ENCODE measurements around the gene ASB2.

ASB2 gene

DNA sequence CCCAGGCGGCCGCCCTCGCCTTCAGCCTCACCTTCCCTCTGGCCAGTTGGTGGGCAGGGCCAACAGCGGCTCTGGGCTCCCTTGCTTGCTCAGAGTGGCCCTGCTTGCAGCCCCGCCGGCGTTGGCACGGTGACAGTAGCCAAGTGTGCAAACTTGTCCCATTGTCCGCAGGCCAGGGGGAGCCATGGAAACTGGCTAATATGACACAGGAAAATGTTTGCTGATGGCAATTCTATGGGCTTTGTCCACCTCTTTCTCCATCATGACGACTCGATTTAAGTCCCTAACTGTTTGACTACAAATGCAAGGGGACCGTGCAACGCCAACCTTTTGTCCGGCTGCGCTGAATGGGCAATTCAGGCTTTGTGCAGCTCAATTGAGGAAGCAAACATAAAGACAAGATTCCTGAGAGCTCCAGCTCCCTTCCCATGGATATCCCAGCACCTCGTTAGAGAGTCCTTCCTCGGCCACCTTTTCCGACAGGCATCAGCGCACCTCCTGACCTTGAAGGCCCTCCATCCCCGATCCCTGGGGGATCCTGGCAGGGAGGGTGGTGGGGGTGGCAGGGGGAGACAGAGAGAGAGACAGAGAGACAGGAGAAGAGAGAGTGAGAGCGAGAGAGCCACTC is 50.0 kb downstream of the ASB2 start:
- no peak for DNase-seq

DNA sequence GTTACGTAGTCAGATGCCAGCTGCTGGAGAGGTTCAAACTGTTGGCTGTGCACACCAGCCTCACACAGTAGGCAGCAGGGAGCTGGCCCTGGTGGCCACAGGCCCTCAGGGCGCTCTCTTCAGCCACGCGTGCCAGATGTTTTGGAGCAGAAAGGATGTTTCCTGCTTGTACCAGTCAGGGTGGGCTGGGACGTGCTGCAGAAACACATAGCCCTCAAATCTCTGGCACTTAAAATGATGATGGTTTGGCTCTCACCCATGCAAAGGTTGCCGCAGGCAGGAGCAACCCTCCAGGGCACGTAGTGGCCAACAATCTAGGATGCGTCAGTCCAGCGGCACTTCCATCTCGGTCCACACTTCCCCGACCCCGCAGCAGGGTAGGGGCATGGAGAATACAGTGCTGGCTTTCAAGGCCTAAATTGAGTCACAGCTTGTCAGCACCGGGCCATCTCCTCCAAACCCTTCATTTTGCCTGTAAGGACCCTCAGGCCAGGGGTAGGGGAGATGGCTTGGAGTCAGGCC is 50.9 kb downstream of the ASB2 start:
- no peak for DNase-seq

- no peak for DNase-seq
These were observed 51.6 kb downstream of the ASB2 start for GRCh38 chr14:93924592-93925355.

DNA sequence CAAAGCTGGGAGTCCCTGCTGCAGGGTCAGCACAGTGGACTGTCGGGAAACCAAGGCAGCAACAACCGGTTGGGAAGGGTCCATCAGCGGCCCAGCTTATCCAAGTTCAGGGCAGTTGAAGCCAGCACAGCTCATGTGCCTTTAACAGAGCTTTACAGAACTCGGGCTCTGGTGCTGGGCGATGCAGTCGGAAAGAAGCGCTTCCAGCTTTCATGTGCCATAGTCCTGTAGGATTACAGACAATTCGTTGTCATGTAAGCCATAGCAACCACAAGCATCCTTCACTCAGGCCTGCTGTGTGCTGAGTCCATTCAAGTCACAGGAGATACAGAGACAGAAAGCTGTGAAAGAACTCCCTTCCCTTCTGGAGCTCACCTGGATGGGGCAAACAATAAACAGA is 52.7 kb downstream of the ASB2 start:
- DNase-seq: no peak

GRCh38 chr14:93921001-93921806 is 55.2 kb downstream of the ASB2 start:
- no peak for DNase-seq

DNA sequence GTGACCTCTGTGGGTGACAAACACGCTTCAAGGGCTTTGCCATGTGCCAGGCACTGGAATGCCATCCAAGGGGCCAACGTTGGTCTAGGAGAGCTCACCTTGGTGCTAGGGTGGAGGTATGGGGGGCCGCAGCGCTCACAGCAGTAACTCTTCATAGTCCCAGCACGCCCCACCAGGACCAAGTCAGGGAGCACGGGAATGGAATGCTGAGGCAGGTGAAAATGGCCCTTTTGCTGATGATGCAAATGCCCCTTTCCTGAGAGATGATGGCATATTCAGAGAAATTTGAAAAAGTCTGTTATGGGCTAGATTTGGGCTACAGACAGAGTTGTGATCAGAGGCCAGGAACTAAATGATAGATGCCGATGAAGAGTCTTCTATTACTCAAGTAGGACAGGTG is 59.2 kb downstream of the ASB2 start:
- no peak for DNase-seq

- no peak for DNase-seq
These were observed 59.9 kb downstream of the ASB2 start for GRCh38 chr14:93916498-93916897.

DNA sequence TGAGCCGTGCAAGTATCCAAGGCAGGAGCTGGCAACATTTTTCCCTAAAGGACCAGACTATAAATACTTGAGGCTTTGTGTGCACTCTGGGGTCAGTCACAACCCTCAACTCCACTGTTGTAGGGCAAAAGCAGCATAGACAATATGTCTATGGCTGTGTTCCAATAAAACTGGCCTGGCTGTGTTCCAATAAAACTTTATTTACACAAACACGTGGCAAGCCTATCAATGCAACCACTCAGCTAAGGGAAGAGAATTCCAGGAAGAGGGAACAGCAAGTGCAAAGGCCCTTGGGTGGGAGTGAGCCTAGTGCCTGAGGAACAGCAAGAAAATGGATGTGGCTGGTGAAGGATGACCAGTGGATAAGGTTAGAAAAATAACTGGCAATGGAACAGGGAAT is 60.6 kb downstream of the ASB2 start:
- DNase-seq: no peak

- no peak for DNase-seq
These were observed 61.2 kb downstream of the ASB2 start for GRCh38 chr14:93915070-93915705.

- DNase-seq: no peak
These were observed 62.1 kb downstream of the ASB2 start for GRCh38 chr14:93914278-93914677.

- DNase-seq: no peak
These were observed 63.6 kb downstream of the ASB2 start for GRCh38 chr14:93912782-93913181.

- no peak for DNase-seq
These were observed 64.3 kb downstream of the ASB2 start for GRCh38 chr14:93911975-93912615.

DNA sequence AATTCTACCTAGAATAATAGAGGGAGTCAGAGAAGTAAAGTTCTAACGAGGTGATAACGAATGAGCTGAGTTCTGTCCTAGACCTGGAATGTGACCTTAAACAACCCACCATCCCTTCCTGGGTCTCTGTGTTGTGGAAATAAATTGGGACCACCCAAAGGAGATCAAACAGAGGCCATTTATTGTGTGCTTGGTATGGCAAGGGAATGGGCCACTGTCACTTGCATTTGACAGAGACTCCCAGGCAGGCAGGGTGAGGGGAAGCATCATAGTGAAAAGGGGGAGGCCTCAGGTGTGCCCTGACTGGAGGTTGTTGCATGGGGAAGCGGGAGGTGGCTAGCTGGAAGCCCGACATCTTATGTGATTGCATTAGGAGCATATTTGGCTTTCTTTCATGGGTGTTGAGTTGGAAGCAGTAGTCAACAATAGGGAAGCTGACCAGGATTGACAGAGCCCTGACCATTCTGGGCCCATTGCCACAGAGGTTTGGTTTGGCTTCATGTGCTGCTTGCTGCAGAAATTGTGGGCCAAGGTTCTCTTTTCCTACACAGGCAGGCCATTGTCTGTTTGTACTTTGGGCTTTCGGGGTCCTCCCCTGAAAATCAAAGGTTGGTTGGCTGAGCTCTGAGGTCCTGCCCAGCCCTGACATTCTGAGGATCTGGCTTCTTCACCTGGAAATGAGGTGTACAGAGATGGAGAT is 66.8 kb downstream of the ASB2 start:
- no peak for DNase-seq

GRCh38 chr14:93906341-93907329 is 69.7 kb downstream of the ASB2 start:
- peak; percentile 16 for DNase-seq

GRCh38 chr14:93905623-93906022 is 70.7 kb downstream of the ASB2 start:
- DNase-seq: no peak

DNA sequence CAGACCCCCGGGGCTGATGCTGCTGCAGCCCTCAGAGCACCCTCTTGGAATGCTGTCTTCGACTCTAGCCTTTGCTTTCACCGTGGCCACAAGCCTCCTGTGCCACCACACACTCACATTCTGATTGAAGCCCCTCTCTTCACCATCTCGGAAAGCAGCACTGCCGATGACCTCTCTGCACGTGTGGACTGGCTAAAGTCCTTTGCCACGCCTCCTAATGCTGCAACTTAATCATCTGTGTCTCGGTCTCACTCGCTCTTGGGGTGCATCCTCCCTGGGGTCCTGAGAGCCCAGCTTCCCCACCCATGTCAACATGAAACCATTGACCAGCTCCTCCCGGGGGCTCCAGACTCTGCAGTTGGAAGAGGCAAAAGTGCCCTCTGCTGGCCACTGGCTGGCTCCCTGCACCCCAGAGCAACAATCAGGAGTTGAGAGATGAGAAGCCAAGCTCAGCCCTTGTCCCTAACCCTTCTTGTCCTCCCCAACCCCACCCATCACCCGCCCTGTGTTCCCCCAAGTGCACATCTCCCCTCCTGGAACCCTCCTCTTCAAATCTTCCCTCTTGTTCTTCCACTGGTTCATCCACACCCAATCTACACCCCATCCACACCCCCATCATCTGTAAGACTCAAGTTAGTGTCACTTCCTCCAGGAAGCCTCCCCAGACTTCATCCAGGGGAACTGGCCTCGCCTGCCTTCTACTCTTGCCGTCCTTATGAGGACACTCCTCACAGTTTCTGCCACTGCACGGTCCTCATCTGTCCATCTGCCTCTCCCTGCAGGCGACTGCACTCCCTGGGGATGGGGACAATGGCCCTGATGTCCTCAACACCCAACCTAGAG is 72.8 kb downstream of the ASB2 start:
- no peak for DNase-seq

DNA sequence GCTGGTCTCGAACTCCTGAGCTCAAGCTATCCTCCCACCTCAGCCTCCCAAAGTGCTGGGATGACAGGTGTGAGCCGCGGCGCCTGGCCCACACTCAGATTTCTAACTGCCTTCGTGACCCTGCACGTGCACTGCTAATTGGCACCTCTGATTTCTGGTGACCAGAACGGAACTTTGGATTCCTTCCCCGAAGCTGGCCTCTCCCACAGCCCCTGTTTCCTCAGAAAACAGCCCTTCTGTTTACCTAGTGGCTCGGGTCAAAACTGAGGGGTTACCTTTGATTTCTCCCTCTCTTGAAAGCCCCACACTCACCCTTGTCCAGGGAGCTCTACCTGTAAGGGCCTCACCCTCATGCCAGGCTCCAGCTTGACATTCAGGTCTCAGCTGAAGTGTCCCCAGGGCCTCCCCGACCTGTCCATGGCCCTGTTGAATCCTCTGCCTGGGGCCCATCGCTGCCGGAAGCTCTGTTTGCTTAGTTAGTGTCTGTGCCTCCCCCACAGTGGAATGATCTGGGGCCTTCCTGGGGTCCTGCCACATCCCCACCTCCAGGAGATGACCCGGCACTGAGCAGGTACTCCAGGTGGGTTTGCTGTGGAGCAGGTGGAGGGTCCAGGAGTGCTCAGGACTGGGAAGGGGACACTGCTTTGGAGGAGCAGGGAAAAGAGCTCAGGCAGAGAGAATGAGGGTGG is 73.6 kb downstream of the ASB2 start:
- no peak for DNase-seq

- DNase-seq: no peak
These were observed 74.6 kb downstream of the ASB2 start for GRCh38 chr14:93901813-93902212.

GRCh38 chr14:93898731-93899130 is 77.6 kb downstream of the ASB2 start:
- no peak for DNase-seq

Data from fibroblast of skin of abdomen (primary cell).